ENCODE results near the gene MAPRE3.

MAPRE3 gene

DNA sequence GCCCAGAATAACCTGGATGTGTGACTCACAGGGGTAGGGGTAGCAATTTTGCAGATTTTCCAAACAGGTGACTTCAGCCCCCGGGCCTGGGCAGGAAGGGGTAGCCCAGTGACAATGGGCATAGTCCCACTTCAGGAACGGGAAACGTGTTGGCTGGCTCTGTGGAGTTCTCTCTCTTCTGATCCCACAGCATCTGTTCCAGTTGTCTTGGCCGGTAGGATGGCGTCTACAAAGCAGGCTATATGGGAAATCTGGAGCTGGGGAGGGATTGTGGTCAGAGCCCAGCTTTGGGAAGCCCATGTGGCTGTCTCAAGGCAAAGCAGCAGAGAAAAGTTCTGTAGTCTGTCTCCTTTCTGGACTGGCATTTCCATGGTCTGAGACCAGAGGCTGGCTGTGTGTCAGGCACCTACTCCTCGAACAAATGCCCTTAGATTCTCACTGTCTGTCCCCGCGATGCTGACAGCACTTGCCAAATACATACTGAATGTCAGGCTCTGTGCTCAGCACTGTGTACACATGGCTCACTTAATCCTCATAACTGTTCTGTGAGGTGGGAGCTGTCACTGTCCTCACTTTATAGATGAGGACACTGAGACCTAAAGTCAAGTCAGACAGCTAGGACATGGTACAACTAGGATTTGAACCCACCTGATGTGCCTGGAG, 44.5 kb downstream of the MAPRE3 start:
- no peak for DNase-seq (ENCODE audit: low spot score)

GRCh38 chr2:27016801-27017325, 46.4 kb downstream of the MAPRE3 start:
- peak; percentile 73 for DNase-seq (ENCODE audit: low spot score)

DNA sequence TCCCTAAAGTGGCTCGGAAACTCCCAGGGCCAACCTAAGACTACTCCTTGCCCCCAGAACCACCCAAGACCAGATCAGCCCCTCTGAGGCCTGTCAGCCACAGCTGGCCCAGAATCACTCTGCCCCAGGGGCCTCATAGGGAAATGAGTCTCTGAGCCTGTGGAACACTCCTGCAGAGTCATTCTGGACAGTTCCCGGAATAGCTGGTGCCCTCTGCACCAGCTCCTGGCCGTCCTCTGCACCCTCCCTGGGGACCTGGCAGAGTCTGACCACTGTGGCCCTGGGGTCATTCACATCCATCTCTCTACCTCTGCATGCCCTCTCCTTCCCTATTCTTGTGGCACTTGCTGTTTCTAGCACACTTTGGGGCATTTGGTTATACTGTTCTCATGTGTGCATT, 47.7 kb downstream of the MAPRE3 start:
- DNase-seq (ENCODE audit: low spot score) = no peak

DNA sequence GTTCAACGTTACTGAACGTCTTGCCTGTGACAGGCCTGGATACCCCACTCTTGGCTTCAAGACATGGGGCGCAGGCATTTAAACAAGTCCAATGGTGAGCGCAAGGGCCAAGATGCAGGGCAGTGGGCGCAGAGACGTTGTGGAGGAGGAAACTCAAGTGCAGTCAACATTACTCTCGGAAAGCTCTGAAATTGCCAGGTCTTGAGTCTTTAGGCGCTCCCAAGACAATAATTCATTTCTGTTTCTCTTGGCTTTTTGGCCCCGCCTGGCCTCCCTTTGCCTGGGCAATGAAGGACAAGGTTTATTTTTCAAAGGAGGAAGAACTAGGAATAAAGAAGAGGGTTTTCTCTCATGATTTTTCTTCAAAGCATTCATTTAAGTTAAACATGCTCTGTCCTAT, 49.0 kb downstream of the MAPRE3 start:
- DNase-seq (ENCODE audit: low spot score) = no peak

DNA sequence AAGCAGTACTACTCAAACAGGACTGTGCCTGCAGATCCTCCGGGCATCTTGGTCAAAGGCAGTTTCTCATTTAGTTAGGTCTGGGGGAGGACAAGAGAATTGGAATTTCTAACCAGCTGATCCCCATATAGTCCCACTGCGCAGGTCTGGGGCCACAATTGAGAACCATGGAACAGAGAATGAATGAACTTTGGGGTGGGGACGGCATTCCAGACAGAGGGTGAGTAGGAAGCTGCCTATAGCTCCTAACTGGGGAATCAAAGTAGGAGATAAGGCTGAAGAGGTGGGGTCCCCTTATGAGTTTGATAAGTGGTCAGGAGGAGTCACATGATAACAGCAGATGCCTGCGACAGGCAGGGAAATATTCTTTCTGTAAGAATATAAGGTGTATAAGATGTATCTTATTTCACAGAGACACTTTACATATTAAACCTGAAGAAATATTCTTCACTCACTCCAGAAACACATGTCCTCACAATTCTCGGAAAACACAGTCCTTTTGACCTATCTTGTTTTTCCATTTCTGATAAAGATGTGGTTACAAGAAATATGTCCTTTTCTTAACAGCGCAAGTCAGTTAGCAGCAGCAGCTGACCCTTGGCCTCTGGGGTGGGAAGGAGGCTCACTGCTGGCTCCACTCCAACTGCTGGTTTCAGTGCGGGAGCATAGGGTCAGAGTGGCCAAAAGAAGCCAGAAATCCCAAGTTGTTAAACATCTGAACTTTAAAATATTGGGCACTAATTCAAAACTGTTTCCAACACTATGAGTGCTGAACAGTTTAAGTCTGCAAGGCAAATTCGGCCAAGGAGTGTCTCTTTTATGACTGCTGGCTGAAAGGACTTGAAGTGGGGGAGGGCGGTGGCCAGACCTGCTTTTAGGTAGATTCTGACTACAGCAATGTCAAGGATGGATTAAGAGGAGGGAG, 49.8 kb downstream of the MAPRE3 start:
- no peak for DNase-seq (ENCODE audit: low spot score)

DNA sequence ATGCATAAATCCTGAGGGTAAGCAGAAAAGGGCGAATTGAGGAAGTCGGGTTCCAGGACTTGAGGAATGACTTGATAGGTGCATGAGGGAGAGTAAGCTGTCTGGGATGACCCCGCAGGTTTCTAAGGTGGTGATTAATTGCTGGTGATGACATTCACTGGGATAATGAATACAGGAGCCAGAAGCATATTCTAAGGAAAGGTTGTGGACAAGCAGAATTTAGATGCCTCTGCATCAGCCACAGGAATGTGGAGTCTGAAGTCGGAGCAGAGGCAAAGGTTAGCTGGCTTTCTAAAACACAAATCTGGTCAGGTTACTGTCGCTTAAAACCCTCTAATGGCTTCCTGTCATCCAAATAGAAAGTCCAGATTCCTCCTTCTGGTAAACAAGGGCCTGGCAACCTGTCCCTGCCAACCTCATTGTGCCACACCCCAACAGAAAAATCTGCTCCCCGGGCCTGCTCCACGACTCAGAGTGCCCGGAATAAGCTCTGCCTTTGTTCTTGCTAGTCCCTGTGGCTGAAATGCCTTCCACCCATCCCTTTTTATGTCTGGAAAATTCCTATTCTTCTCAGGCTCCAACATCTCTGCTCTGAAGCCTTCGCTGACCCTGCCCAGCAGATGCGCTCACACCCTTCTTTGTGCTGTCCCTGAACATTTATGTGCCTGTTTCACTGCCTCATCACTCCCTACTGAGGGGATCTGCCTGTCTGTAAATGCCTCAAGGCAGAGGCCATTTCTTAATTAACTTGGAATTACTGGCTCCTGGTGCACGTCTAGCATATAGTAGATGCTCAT, 51.0 kb downstream of the MAPRE3 start:
- no peak for DNase-seq (ENCODE audit: low spot score)

DNA sequence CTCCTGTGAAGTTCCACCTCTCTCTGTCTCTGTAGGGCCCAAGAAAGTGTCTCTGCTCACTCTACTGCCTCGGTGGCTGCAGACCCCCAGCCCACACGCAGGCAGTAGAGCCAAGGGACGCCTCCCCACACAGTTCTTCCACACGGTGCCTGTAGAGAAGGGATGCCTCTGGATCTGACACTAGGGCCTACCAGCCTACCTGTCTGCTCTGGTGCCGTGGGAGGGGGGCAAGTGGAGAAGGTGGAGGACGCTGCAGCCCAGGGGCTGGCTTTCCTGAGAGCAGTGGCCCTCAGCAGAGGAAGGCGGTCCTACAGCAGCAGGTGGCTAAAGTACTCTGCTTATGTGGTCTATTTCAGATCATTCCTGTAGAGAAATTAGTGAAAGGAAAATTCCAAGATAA, 53.3 kb downstream of the MAPRE3 start:
- DNase-seq (ENCODE audit: low spot score) = no peak

DNA sequence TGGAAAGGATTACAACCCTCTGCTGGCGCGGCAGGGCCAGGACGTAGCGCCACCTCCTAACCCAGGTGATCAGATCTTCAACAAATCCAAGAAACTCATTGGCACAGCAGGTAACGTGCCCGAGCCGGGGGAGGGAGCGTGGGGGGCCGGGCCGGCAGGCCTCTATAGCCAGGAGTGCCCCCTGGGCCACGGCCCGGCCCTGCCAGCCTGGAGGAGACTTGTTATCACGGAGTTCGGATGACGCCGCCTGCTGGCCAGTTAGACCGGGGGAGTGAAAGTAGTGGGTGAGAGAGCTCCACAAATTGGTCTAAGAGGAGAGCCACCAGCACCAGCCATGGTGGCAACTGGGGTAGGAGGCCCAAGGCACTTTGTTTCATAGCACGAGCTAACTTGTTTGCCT, 53.8 kb downstream of the MAPRE3 start:
- DNase-seq (ENCODE audit: low spot score) = no peak

GRCh38 chr2:27024812-27025211, 54.4 kb downstream of the MAPRE3 start:
- no peak for DNase-seq (ENCODE audit: low spot score)

- DNase-seq (ENCODE audit: low spot score) = no peak
Measured at GRCh38 chr2:27025281-27025800, 54.9 kb downstream of the MAPRE3 start.

DNA sequence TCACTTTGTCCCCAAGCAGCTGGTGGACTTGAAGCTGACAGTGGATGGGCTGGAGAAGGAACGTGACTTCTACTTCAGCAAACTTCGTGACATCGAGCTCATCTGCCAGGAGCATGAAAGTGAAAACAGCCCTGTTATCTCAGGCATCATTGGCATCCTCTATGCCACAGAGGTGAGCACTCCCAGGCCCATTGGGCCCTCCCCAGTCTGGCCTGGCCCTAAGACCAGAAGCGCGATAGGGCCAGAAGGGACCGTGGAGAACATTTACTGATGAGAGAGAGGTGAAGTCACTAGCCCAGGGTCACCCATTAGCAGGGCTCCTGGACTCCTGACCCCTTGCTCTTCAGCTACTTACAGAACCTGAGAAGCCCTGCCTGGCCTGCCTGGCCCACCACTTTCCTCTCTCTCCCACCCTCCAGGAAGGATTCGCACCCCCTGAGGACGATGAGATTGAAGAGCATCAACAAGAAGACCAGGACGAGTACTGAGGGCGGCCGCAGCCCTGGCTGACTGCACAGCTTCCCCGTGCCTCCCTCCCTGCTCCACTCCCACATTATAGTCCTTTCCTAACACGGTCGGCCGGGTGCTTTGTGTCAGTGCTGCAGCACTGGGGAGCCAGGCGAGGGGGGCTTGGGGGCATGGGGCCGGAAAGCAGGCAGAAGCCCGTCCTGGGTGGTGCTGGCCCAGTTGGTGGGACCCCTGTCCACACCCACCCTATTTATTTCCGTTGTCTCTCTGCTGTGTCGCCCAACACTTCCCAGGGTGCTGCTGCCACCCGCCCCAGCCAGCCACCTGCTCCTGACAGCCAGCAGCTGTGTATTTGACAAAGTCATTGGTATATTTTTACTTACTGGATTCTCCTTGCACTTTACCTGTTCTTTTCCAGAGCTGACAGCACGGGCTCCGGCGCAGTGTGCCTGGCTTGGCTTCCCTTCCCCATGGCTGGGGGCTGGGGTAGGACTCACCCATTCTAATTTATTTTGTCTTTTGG, 55.7 kb downstream of the MAPRE3 start:
- DNase-seq (ENCODE audit: low spot score) = no peak

DNA sequence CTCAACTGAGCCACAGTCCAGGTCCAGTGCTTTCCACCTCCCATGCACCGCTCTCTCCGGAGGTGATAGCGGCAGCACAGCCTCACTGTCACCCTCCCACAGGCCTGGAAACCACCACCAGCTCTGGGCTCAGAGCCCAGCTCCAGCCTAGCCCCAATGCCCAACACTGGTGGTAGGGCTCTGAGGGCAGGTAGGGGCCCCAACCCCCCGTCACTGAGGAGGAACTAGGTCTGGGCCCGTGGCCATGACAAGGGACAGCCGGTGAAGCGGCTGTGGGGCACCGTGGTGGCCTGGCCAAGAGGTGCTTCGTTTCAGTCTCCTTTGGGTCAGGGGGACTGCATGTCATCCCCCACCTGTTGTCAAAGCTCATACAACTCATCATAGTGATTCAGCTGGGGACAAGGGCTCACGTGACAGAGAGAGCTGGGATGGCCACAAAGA, 56.8 kb downstream of the MAPRE3 start:
- no peak for DNase-seq (ENCODE audit: low spot score)

- DNase-seq (ENCODE audit: low spot score) = no peak
Measured at GRCh38 chr2:27029051-27029450, 58.6 kb downstream of the MAPRE3 start.

DNA sequence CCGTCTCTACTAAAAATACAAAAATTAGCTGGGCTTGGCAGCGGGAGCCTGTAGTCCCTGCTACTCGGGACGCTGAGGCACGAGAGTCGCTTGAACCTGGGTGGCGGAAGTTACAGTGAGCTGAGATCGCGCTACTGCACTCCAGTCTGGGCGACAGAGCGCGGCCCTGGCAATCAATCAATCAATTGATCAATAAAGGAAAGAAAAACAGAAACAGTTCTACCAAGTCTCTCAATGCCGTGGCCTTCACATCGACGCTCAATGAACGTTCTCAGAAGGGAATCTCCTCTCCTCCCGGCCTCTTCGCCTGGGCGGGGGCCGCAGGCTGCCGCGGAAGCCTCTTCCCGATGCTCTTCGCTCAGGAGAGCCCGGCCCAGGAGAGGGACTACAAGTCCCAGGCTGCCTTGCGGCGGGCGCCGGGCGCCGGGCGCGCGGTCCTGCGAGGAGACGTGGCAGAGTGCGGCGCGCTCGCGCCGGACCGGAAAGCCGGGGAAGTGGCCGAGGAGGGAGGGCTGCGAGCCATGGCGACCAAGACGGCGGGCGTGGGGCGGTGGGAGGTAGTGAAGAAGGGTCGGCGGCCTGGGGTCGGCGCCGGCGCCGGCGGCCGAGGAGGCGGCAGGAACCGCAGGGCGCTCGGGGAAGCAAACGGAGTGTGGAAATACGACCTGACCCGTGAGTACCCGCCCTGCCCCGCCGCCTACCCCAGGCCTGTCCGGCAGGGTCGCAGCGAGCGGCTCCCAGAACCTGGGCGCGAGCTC, 62.2 kb downstream of the MAPRE3 start, which contains the start of gene TMEM214:
Gene TMEM214, plus strand, starts transcription at position 471 of the 758 bp plus-strand sequence. Its CDS starts 51 bp downstream, at position 522.
- peak; percentile 95 for DNase-seq (ENCODE audit: low spot score)

DNA sequence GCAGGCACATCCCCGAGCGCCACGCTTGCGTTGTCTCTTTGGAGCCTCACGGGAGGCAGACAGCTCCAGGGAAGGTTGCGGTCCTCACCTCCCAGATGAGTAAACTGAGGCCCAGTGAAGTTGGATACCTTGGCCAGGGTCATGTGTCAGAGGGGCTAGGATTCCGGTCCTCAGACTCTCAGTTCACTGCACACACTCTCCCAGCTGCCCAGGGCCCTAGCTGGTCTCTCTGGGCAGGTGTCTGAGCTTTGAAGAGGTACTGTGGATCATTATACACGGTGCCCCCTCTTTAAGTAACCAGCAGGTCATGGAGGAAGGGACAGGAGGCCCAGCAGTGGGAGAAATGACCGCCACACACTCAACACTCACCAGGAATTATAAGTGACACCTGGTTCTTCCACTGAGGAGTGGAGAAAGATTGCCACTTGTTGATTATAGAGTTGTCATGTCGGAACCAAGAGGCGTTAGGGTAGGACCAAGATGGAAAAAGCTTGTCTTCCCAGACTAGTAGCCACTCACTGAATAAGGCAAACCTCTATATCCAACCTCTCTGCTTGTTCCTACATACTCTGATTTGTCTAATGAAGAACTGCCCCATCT, 62.9 kb downstream of the MAPRE3 start:
- no peak for DNase-seq (ENCODE audit: low spot score)

DNA sequence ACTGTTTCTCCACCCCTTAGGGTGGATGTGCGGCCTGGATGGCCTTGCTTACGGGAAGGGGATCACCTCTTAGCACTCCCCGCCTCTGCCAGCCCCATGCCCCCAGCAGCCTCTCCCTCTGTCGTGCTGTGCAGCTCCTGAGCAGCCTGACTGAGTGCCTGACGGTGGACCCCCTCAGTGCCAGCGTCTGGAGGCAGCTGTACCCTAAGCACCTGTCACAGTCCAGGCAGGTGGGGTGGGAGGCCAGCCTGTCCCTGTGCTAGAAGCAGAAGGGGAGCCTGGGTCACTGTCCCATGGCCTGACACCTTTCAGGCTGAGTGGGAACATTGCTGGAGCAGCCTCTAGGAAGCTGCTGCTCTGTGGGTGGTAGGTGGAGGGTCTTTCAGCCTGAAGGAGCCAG, 67.6 kb downstream of the MAPRE3 start:
- no peak for DNase-seq (ENCODE audit: low spot score)

DNA sequence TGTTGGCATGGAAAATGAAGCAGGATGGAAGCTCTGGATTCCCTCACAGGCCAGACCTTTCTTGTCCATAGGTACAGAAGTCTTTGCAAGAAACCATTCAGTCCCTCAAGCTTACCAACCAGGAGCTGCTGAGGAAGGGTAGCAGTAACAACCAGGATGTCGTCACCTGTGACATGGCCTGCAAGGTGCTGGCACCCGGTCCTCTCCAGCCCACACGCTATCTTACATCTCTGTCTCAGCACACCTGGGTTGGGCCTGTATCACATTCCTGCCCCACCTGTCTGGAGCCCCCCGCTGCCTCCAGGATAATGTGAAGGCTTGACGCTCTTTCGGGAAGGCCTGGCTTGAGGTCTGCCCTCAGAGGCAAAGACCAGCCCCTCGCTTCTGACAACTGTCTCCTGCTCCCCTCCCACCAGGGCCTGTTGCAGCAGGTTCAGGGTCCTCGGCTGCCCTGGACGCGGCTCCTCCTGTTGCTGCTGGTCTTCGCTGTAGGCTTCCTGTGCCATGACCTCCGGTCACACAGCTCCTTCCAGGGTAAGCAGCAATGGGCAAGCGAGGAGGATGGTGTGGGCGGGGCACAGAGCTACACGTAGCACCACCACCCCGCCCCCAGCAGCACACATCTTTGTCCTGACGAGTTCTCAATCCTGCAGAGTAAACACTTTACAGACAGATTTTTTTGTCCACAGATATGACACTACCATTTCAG, 68.3 kb downstream of the MAPRE3 start:
- DNase-seq (ENCODE audit: low spot score) = no peak

DNA sequence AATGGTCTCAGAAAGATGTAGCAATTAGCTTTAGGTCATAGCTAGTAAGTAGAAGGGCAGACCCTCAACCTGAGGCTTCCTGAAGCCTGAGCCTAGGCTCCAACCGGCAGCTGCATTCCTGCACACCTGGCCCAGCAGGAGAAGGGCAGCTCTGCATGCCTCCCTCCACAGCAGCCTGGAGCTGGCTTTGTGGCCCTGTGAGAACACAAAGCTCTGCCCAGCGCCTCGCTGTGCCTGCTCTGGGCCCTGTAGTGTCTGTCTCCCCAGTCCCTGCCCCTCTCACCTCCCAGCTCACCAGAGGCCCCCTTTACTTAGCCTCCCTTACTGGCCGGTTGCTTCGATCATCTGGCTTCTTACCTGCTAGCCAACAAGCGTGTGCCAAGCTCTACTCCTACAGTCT, 69.0 kb downstream of the MAPRE3 start:
- no peak for DNase-seq (ENCODE audit: low spot score)

- DNase-seq (ENCODE audit: low spot score) = no peak
Measured at GRCh38 chr2:27039871-27040270, 69.4 kb downstream of the MAPRE3 start.

Data from D341Med (cell line).